Neural crest cell (in vitro differentiated cells): ENCODE results near the gene TDRD1. TPM values are rescaled to one million over a fixed set of nuclear protein-coding genes. Genes with fewer than 3 reads are reported as not detected.

Experiments
- DNase-seq: peaks from one replicate; pipeline ENCODE4 v3.0.0; 2021; ENCODE audit warnings: low read depth, mixed read lengths, low spot score
- H3K27ac Mint-ChIP-seq: one replicate; pipeline ENCODE4 v1.8.0; 2021; ENCODE audit warnings: mild to moderate bottlenecking, mixed read lengths; ENCODE audit not compliant: unreplicated experiment
- H3K27me3 Mint-ChIP-seq: 2 replicates; pipeline ENCODE4 v1.8.0; 2021; ENCODE audit warnings: low read depth, mild to moderate bottlenecking, mixed read lengths
- H3K36me3 Mint-ChIP-seq: 2 replicates; pipeline ENCODE4 v1.8.0; 2021; ENCODE audit warnings: low read depth, mild to moderate bottlenecking, mixed read lengths
- H3K4me1 Mint-ChIP-seq: 2 replicates; pipeline ENCODE4 v1.8.0; 2021; ENCODE audit warnings: mixed read lengths
- H3K4me3 Mint-ChIP-seq: one replicate; pipeline ENCODE4 v1.8.0; 2021; ENCODE audit warnings: mild to moderate bottlenecking, mixed read lengths
- H3K9me3 Mint-ChIP-seq: 2 replicates; pipeline ENCODE4 v1.8.0; 2021; ENCODE audit warnings: mixed read lengths
- total RNA-seq: library from RNA; stranded (reverse); gene quantifications from 2 replicates; pipeline ENCODE4 v1.2.1, GENCODE V29; 2021
- TF ChIP-seq, protein P1 (sequence below): fragments of 200-600 bp; sonication (generic); conservative IDR thresholded peaks from 2 replicates; pipeline ENCODE4 v1.5.0; 2021; ENCODE audit warnings: antibody characterized with exemption, mild to moderate bottlenecking

Gene TDRD1
- total RNA-seq, 1 donor from 2014 or later = not detected

- H3K9me3 Mint-ChIP-seq = no peaks in the 10 kb centered on the region
- H3K4me1 Mint-ChIP-seq = peaks cover 3% of the 10 kb centered on the region
- H3K4me3 Mint-ChIP-seq = no peak overlapping the region
- no peak overlapping the region for H3K27ac Mint-ChIP-seq
- peaks cover 88% of the 10 kb centered on the region for H3K27me3 Mint-ChIP-seq
- TF ChIP-seq, protein P1, sequence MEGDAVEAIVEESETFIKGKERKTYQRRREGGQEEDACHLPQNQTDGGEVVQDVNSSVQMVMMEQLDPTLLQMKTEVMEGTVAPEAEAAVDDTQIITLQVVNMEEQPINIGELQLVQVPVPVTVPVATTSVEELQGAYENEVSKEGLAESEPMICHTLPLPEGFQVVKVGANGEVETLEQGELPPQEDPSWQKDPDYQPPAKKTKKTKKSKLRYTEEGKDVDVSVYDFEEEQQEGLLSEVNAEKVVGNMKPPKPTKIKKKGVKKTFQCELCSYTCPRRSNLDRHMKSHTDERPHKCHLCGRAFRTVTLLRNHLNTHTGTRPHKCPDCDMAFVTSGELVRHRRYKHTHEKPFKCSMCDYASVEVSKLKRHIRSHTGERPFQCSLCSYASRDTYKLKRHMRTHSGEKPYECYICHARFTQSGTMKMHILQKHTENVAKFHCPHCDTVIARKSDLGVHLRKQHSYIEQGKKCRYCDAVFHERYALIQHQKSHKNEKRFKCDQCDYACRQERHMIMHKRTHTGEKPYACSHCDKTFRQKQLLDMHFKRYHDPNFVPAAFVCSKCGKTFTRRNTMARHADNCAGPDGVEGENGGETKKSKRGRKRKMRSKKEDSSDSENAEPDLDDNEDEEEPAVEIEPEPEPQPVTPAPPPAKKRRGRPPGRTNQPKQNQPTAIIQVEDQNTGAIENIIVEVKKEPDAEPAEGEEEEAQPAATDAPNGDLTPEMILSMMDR = no peak
- no peaks in the 10 kb centered on the region for H3K36me3 Mint-ChIP-seq
- DNase-seq = no peak
Measured at GRCh38 chr10:114242235-114242634, 63.1 kb downstream of the TDRD1 start.

- Mint-ChIP-seq H3K4me3 (no peak overlapping the region), H3K27ac (no peak overlapping the region), H3K9me3 (no peaks in the 10 kb centered on the region), H3K36me3 (no peaks in the 10 kb centered on the region), H3K4me1 (peaks cover 3% of the 10 kb centered on the region), H3K27me3 (peaks cover 74% of the 10 kb centered on the region)
- DNase-seq = no peak
- TF ChIP-seq, protein P1 = no peak
Measured at GRCh38 chr10:114243661-114244060, 64.5 kb downstream of the TDRD1 start.

- H3K4me3 Mint-ChIP-seq = no peak overlapping the region
- H3K9me3 Mint-ChIP-seq = no peaks in the 10 kb centered on the region
- peaks cover 70% of the 10 kb centered on the region for H3K27me3 Mint-ChIP-seq
Measured at GRCh38 chr10:114244126-114244525, 65.0 kb downstream of the TDRD1 start.

DNA sequence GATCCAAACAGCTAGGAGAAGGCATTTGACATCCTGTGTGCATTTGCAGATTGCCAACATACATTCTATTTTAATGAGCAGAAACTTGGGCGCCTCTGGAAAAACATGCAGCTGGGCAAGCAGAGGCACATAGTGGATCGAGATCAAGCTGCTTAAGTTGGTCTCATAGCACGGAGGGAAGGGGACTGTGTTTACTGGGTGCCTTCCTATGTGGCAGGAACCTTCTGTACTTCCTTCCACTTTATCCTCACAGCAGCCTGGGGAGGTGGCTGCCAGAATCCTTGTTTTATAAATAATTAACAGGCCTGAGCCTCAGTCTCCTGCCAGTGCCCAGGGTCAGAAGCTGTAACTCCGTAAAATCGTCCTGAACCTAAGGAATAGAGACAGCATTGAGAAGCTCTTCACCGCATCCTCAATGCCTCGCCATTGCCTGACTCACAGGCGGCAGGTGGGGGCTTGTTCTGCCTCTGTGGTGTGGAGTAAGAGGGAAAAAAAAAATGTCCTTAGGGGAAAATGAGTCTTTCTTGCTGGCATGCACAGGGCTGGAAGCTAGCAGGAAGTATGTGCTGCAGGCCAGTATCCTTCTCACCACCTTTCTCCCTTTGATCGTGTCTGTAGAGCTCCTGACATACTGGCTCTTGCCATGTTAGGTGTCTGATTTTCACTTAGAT is 66.1 kb downstream of the TDRD1 start:
- Mint-ChIP-seq H3K27ac (no peak overlapping the region), H3K27me3 (peaks cover 62% of the 10 kb centered on the region)
- TF ChIP-seq, protein P1 = no peak

More at GRCh38 chr10:114244126-114244525, 65.0 kb downstream of the TDRD1 start:
- DNase-seq = no peak
- Mint-ChIP-seq H3K27ac (no peak overlapping the region), H3K4me1 (peaks cover 3% of the 10 kb centered on the region), H3K36me3 (no peaks in the 10 kb centered on the region)
- TF ChIP-seq, protein P1 = no peak

DNA sequence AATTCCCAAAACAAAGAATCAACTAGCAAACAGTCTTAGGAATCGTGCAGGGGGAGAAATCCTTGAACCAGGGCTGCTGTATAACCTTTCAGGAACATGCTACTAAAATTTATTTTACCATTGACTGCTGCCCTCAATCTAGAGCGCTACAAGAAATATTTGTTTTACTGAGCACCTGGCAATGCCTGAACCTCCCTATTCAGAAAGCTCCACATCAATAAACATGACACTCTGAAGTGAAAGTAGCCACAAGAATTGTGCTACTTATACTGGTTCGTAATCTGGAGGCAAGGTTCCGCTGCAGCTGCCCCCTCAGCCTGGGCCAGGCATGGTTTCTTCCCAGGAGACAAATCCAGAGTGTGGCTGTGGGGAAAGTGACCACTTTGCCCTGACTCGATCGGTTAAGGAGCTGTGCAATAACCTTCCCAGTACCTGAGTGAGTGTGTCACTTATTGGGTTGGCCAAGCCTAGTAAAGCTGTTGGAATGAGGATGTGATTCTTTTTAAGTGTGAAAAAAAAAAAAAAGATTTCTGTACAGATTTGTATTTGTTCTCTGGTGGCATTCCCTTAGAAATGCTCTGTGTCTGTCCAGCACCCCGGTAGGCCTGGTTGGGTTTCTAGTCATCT is 67.6 kb downstream of the TDRD1 start:
- no peak for DNase-seq
- Mint-ChIP-seq H3K27ac (no peak overlapping the region), H3K27me3 (peaks cover 47% of the 10 kb centered on the region), H3K4me3 (no peak overlapping the region), H3K4me1 (peaks cover 3% of the 10 kb centered on the region), H3K9me3 (no peaks in the 10 kb centered on the region), H3K36me3 (no peaks in the 10 kb centered on the region)
- TF ChIP-seq, protein P1 = no peak

More for the DNA sequence above, 66.1 kb downstream of the TDRD1 start:
- Mint-ChIP-seq H3K4me3 (no peak overlapping the region), H3K36me3 (no peaks in the 10 kb centered on the region), H3K4me1 (peaks cover 3% of the 10 kb centered on the region), H3K9me3 (no peaks in the 10 kb centered on the region)
- DNase-seq = no peak
